Measurements from ENCODE around the gene TMSB15C.

The TMSB15C gene

DNA sequence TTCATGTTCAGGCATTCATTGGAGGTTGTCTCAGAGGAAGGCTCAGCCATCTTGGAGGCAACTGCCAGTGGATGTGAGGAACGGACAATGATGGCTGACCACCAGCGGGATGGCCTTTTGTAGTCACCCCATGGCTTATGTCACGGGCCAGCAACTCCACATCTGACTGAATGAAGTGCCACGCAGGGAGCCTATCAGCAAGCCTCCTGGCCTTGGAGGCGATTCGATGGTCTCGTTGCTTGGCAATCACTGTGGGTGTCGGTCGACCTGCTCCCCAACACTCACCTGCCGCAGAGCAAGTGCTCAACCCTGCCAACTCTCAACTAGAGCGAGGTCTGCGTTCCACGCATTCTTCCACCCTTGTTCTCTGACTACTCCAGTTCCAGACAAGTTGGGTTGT lies 28.9 kb downstream of the TMSB15C start:
- no peak for DNase-seq

DNA sequence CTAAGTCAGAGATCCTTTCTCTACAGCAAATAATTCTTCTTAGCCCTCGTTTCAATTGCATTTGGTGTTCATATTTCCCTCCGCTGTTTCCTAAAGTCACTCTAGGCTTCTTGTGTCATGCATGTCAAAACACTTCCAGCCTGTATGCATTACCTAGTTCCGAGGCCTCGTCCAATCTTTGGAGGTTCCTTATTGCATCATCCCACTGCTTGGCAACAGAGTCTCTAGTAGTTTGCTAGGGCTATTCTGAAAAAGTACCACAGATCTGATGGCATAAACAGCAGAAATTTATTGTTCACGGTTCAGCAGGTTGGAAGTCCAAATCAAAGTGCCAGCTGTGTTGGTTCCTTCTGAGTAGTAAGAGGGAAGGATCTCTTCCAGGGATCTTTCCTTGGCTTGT lies 30.4 kb downstream of the TMSB15C start:
- no peak for DNase-seq

DNA sequence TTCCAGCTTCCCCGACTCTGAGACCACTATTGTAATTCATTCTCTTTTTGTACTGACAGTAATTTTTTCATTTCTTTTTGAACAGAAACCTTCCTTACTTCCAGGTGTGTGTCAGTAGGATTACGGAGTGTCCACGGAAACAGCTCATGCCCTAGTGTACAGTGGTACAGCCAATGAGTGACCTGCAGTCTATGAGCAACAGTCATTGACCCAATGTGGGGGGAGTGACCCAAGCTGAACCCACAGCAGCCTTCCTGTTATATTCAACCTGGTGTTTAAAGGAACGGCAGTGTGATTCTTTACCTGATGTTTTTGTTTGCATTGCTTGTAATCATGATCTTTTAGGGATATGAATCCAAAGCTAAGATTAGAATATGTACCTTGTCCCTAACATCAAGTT lies 35.0 kb downstream of the TMSB15C start:
- DNase-seq: no peak

DNA sequence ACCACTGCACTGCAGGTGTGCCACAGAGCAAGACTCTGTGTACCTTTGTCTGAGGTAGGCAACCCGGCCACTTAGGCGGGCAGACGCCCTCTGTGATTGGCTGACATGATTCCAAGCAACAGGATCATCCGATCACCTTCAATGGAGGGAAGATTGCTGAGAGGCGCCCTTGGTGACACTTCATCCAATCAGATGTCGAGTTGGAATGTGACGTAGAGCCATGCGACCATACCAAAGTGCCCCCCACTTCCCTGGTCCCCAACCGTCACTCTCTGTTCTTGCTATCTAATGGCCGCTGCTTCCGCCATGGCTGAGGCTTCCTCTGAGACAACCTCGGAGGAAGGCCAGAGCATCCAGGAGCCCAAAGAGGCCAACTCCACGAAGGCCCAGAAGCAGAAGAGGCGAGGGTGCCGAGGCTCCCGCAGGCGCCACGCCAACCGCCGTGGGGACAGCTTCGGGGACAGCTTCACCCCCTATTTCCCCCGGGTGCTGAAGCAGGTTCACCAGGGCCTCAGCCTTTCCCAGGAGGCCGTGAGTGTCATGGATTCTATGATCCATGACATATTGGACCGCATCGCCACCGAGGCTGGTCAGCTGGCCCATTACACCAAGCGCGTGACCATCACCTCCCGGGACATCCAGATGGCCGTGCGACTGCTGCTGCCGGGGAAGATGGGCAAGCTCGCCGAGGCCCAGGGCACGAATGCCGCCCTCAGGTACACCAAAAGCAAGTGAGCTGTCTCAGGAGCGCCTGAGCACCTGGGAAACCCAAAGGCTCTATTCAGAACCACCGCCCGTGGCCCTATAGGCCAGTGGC lies 36.1 kb downstream of the TMSB15C start, which contains the start of gene H2BW2:
TSS of gene H2BW2 (plus strand) at position 268 of the 817 bp plus-strand sequence. CDS start at position 307, 39 bp downstream.
- DNase-seq: no peak
